DND-41 (cell line): Measurements from ENCODE around the gene ATP5F1D.

Source experiments
- ATAC-seq: fragments of 200-7000 bp; cut with Tn5 transposase; 3 replicates; pipeline ENCODE4 v1.9.1; 2021; ENCODE audit warnings: low read depth; ENCODE audit not compliant: insufficient read depth
- DNase-seq: peaks from one replicate; pipeline ENCODE4 v3.0.0-alpha.2; 2020
- H2AFZ ChIP-seq: 2 replicates; pipeline ENCODE4 v1.6.0; 2012; ENCODE audit warnings: low read depth, low read length
- H3K27ac ChIP-seq: 2 replicates; pipeline ENCODE4 v1.5.1; 2012; ENCODE audit warnings: low read length, inconsistent platforms
- H3K27me3 ChIP-seq: fragments of 200-600 bp; sonication (generic); 2 replicates; pipeline ENCODE4 v1.6.0; 2012; ENCODE audit warnings: low read length, mild to moderate bottlenecking, inconsistent platforms; ENCODE audit not compliant: insufficient read depth, poor library complexity
- H3K36me3 ChIP-seq: 2 replicates; pipeline ENCODE4 v1.5.1; 2012; ENCODE audit warnings: low read length, inconsistent platforms; ENCODE audit not compliant: insufficient read depth
- H3K4me1 ChIP-seq: 2 replicates; pipeline ENCODE4 v1.5.1; 2012; ENCODE audit warnings: mild to moderate bottlenecking, low read length; ENCODE audit not compliant: insufficient read depth
- H3K4me2 ChIP-seq: 2 replicates; pipeline ENCODE4 v1.6.0; 2012; ENCODE audit warnings: mild to moderate bottlenecking, moderate library complexity, low read length, inconsistent platforms; ENCODE audit not compliant: insufficient read depth
- H3K4me3 ChIP-seq, 2 experiments: fragments of 200-600 bp in 1 of 2; shearing (Covaris generic) in 1 of 2; 2 replicates each; pipeline ENCODE4 v1.5.1; 2012 to 2016; ENCODE audit warnings: inconsistent platforms in 2 of 2, low read length in 2 of 2, mild to moderate bottlenecking in 2 of 2, low read depth in 1 of 2, moderate library complexity in 1 of 2
- H3K79me2 ChIP-seq: 2 replicates; pipeline ENCODE4 v1.6.0; 2012; ENCODE audit warnings: low read length, inconsistent platforms; ENCODE audit not compliant: insufficient read depth
- H3K9ac ChIP-seq: 2 replicates; pipeline ENCODE4 v1.6.0; 2012; ENCODE audit warnings: low read depth, mild to moderate bottlenecking, inconsistent platforms, low read length, moderate library complexity
- H3K9me3 ChIP-seq: 2 replicates; pipeline ENCODE4 v1.5.1; 2012; ENCODE audit warnings: low read length, moderate library complexity, mild to moderate bottlenecking, inconsistent platforms; ENCODE audit not compliant: insufficient read depth, severe bottlenecking
- H4K20me1 ChIP-seq: 2 replicates; pipeline ENCODE4 v1.6.0; 2012; ENCODE audit warnings: low read length; ENCODE audit not compliant: insufficient read depth
- CTCF ChIP-seq: IDR thresholded peaks from 2 replicates; pipeline ENCODE4 v1.5.1; 2012; ENCODE audit warnings: borderline replicate concordance, low read length, moderate library complexity, mild to moderate bottlenecking; ENCODE audit not compliant: poor library complexity, severe bottlenecking; ENCODE audit errors: extremely low read depth
- EZH2 ChIP-seq: IDR thresholded peaks from 3 replicates; pipeline ENCODE4 v1.6.1; 2012; ENCODE audit warnings: borderline replicate concordance, low read depth, mild to moderate bottlenecking, moderate library complexity, low read length, inconsistent platforms; ENCODE audit not compliant: severe bottlenecking

ATP5F1D gene

GRCh38 chr19:1291761-1292418 is 50.3 kb downstream of the ATP5F1D start:
- H3K9ac ChIP-seq = no peak overlapping the region

GRCh38 chr19:1292419-1293151 is 51.0 kb downstream of the ATP5F1D start:
- Histone ChIP-seq H3K4me3 (no peak overlapping the region), H3K27me3 (no peaks in the 10 kb centered on the region), H3K79me2 (no peaks in the 10 kb centered on the region), H3K4me1 (no peaks in the 10 kb centered on the region), H3K36me3 (no peaks in the 10 kb centered on the region), H4K20me1 (peaks cover 3% of the 10 kb centered on the region; the same call in 1 of the 2 replicates), H3K27ac (no peak overlapping the region), H3K4me2 (no peak overlapping the region), H2AFZ (no peak overlapping the region), H3K9me3 (no peaks in the 10 kb centered on the region), H3K9ac (no peak overlapping the region)
- DNase-seq = no peak
- no peak for ATAC-seq
- TF ChIP-seq CTCF (no peak), EZH2 (no peak)

More at GRCh38 chr19:1291761-1292418, 50.3 kb downstream of the ATP5F1D start:
- DNase-seq = no peak
- peaks cover 3% of the 10 kb centered on the region; the same call in 1 of the 2 replicates for H4K20me1 ChIP-seq
- TF ChIP-seq CTCF (no peak), EZH2 (no peak)
- no peaks in the 10 kb centered on the region for H3K27me3 ChIP-seq
- no peaks in the 10 kb centered on the region for H3K79me2 ChIP-seq
- no peaks in the 10 kb centered on the region for H3K4me1 ChIP-seq
- H3K27ac ChIP-seq = no peak overlapping the region
- no peaks in the 10 kb centered on the region for H3K9me3 ChIP-seq
- no peak overlapping the region for H3K4me2 ChIP-seq
- no peaks in the 10 kb centered on the region for H3K36me3 ChIP-seq
- no peak overlapping the region for H2AFZ ChIP-seq
- H3K4me3 ChIP-seq = no peak overlapping the region
- ATAC-seq = no peak

- no peak overlapping the region for H3K4me2 ChIP-seq
- H4K20me1 ChIP-seq = peaks cover 1% of the 10 kb centered on the region; the same call in 1 of the 2 replicates
- no peaks in the 10 kb centered on the region for H3K4me1 ChIP-seq
- ATAC-seq (no peak), DNase-seq (no peak)
- no peak overlapping the region for H3K27ac ChIP-seq
- H3K4me3 ChIP-seq = no peak overlapping the region
- TF ChIP-seq CTCF (no peak), EZH2 (no peak)
- H3K9ac ChIP-seq = no peak overlapping the region
- no peaks in the 10 kb centered on the region for H3K79me2 ChIP-seq
- no peaks in the 10 kb centered on the region for H3K36me3 ChIP-seq
- H3K27me3 ChIP-seq = no peaks in the 10 kb centered on the region
- H2AFZ ChIP-seq = no peak overlapping the region
- no peaks in the 10 kb centered on the region for H3K9me3 ChIP-seq
Observed at GRCh38 chr19:1293782-1294604, 52.4 kb downstream of the ATP5F1D start.
